ENCODE measurements around the gene CELSR1.

- TF ChIP-seq ZFP3 (CRISPR knock-in tag; IDR thresholded peaks at IDR 0.05) (no peak), ARNTL (CRISPR knock-in tag; IDR thresholded peaks at IDR 0.05; ENCODE audit: borderline replicate concordance, low read depth) (no peak), CSDC2 (CRISPR knock-in tag; IDR thresholded peaks at IDR 0.05) (no peak), SNAI2 (CRISPR knock-in tag; IDR thresholded peaks at IDR 0.05) (no peak), PATZ1 (CRISPR knock-in tag; IDR thresholded peaks at IDR 0.05; ENCODE audit: borderline replicate concordance) (no peak), ESRRG (CRISPR knock-in tag; IDR thresholded peaks at IDR 0.05) (no peak), BACH2 (CRISPR knock-in tag; IDR thresholded peaks at IDR 0.05; ENCODE audit: borderline replicate concordance) (no peak), ZFP30 (CRISPR knock-in tag; IDR thresholded peaks at IDR 0.05) (no peak)
Measured at GRCh38 chr22:46392137-46392844, 145.1 kb downstream of the CELSR1 start.
